Nucleus accumbens (tissue), 56 donors: ENCODE measurements around the gene UNC13C.
A peak's percentile ranks its signal among the peaks of the same experiment; 100 is the strongest.

Experiments used
- DNase-seq, 56 donors: peaks; one replicate each; lab custom pipeline; 2025; lab: John Stamatoyannopoulos, UW

UNC13C gene

DNA sequence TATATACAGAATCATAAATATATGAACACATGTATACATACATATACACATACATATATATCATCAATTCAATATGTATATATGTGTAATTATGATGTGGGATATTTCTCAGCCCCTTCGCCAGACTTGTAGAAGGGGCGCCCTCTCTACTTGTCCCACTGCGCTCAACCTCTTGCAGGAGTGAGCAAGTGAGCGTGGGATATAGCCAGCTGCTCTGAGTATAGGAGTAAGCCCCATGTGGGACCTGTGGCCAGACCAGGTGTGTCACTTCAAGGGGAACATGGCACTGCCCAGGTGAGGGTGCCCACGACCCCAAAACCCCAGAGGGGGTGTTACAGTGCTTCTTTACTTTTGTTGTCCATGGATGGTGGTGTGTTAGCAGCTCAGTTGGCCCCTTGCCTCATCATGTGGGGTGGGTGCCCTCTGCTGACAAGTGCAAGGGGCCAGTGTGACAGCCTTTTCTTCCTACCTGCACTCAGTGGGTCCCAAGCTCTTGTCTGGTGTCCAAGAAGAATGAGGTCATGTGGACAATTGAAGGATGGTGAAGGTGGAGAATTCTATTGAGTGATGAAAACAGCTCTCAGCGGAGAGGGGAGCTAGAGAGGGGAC lies 304.1 kb downstream of the UNC13C start:
- no peak for DNase-seq

DNA sequence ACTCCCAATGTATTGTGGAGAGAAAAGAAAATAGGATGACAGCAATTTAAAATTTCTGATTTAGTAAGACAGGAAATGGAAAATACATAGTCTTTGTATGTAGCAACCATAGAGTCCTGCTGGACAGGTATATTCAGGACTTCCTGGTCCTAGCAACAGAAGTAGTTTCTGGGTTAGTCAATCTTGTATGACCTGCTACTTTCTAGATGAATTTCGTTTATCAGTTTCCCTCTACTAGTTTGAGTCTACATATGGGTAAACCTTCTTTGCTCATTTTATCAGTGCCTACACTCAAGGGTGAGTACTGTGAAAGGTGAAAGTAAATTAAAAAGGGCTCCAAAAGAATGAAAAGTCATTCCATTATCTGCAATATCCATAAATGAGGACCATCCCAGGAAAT lies 309.8 kb downstream of the UNC13C start:
- no peak for DNase-seq

DNA sequence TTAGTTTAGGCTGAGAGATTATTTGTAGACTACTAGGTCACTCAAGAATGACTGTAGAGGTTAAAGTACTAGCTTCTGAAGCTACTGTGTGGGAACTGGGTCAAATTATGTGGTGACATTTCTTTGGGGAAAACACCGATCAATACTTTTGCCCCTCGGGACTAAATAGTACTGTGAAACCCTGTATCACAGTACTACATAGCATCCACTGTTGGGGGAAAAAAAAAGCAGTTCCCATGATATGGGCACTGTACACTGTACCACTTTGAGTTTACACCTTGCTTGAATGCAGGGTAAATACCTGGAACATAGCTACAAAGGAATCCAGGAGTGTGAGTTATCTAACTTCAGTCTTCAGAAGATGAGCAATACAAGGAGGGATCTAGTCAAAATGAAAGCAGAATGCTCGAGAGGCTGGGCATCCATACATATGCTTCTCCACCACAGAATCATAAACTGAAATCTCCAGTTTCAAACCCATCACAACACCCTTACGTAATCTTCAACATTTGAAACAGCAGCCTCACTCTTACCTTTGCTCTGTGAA lies 311.4 kb downstream of the UNC13C start:
- no peak for DNase-seq

DNA sequence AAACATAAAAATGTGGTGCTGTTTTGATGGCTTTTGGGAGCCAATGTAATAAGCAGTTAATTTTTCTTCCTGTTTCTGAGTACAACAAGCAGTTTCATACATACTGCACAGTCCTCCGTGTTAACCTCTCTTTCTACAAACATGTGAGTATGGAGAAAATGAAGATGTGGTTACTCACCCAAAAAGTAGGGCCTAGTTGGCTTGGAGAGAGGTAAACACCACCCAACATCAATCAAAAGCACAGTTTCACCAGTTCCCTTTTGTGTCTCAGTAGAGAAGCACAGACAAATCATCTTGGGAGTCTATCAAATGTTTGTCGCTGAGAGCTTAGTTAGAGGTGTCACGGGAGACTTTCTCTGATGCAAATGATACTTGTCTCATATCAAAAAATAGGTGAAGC lies 320.2 kb downstream of the UNC13C start:
- DNase-seq = no peak

DNA sequence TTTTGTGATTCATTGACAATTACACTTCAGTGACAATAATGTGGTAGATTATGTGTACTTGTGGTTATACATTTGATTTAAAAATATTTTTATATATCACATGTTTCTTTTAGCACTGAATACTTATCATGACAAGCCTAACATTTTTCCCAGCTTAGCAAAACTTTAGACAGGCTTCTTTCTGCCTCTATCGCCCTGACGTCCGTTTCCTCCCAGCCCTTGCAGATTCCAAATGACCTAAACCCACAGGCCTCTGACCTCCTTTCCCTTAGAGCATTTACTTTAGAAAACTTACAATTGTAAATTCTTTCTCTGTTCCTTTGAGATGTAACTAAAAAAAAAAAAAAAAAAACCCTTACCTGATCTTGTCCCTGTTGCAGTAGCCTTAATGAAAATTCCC lies 326.1 kb downstream of the UNC13C start:
- no peak for DNase-seq

DNA sequence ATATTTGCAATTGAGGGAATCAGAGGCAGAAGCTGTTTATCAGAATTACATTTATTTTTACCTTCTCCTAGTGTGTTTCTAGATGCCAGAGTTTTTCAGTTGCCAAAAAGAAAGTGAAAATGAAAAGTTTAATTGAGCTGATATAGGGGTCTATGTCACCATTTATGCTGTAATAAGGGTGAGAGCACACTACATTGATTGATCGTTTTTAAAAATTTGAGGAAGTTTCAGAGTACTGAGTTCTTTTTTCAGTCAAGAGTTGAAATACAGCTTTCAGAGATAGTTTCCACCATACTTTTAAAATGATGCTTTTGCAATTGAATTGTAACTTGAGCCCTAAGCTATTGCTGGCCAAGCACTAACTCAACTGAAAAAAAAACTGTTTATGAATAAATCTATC lies 326.9 kb downstream of the UNC13C start:
- no peak for DNase-seq

DNA sequence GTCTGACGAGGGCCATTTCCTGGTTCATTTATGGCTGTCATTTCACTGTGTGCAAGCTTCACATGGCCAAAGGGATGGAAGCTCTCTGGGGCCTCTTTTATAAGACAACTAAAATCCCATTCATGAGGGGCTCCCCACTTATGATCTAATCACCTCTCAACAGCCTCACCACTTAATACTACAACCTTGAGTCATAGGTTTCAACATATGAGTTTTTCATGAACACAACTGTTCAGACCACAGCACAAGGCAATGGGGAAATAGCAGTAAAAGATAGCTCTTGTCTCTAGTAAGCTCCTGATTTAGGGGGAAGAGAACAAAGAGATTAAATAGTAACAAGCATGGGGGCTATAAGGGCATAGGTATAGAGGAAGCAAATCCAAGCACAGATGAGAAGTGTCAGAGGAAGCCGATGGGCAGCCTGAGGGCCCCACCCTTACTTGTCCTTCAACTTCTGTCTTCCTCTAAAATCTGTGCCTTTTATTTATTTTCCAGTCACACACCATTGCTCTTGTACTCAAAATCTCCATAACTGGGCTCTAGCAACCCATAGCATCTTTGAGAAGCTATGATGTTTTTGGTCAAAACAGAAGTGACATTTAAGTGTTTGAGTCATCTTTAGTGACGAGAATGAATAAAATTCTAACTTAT lies 329.1 kb downstream of the UNC13C start:
- DNase-seq = no peak

DNA sequence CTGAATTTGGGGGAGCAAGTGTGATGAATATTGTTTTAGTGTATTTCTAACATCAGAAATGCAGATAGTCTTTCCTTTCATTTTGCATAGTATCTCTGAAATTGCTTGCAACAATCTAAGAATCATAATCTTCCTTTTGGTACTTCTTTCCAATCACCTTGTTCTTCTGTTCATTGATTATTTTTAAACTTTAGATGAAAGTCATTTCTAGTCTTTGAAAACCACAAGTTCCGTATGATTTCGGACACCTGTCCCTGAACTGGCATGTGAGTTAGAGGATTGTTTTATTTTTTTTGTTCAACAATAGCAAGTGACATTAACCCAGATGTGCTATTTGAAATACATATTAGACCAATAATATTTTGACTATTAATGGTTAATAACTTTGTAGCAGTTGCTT lies 329.7 kb downstream of the UNC13C start:
- DNase-seq = no peak

DNA sequence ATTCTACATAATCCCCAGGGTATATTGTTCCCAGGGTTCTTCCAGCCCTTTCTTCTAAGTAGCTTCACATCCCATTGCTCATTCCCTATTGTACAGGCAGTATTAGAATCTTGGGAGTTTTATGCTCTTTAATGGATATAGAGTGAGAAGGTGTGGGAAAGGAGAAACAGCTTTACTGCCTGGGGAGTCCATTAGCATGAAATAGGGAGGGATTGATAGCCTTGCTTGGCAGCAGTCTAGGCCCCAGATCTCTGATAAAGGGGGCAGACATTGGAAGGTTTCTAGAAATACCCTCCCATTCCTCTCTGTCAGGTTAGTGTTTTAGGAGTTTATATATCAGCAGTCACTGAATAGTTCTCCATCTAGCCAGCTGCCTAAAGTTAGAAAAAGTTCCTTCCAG lies 334.3 kb downstream of the UNC13C start:
- DNase-seq = no peak

DNA sequence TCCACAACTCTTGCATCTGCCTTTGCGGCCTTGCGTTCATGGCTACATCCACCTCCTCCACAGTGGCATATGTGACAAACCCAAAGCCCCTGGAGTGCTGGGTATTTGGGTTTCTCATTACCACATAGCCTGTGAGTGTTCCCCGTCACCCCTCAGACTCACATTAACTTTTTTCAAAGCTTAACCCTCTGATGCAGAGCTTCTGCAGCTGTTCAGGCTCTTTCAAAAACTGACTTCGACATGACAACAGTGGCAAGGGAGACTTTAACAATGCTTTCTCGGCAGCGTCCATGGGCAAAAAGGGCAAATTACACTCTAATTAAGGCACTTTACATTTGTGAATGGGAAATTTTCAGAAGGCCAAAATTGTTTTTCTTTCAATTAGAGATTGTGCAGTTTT lies 343.2 kb downstream of the UNC13C start:
- DNase-seq = no peak

DNA sequence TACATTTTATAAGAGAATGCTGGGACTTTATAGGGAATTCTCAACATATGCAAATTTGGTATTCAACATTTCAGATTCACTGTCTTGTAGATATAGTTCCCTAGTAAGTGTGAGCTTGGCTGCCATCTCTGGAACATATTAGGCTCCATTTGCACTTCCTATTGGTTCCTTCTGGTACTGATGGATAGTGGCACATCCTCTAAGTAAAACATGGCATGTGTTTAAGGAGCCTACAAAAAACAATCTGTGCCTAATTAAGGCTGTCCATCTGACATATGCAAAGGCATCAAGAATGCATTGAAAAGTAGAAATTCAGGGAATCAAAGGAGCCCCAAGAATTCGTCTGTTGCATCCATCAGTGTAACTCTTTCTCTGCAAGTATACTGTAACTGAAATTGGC lies 344.1 kb downstream of the UNC13C start:
- no peak for DNase-seq

DNA sequence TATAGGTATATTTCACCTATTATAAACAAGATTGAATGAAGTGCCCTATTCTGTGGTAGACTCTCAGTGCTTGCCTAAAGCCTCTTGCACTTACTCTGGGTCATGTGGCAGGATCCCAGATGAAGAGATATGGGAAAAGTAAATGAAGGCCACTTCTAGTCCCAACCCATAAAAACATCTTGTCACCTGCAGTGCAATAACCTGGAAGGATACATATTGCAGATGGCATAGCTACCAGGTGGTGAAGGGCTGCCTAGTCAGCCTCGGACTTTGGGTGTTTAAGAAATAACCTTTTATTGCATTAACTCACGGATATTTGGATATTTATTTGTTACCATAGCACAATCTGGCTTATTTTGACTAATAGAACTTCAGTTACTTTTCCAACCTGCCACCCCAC lies 367.1 kb downstream of the UNC13C start:
- DNase-seq = no peak

DNA sequence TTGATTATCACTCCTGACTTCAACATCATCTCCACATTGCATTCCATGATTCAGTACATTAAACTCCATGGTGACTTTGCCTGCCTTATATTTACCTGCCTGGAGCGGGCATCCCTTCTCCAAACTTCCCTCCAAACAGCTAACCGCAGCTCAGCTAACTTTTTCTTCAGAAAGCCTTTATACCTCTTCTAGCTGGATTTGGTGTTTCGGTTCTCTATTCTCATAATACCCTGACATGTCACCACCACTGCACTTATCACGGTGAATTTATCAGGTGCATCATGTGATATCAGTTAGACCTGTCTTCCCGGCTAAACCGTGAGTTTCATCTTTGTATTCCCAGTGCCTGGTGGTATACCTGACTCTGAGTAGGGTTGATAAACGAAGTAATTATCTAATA lies 367.6 kb downstream of the UNC13C start:
- DNase-seq = no peak

DNA sequence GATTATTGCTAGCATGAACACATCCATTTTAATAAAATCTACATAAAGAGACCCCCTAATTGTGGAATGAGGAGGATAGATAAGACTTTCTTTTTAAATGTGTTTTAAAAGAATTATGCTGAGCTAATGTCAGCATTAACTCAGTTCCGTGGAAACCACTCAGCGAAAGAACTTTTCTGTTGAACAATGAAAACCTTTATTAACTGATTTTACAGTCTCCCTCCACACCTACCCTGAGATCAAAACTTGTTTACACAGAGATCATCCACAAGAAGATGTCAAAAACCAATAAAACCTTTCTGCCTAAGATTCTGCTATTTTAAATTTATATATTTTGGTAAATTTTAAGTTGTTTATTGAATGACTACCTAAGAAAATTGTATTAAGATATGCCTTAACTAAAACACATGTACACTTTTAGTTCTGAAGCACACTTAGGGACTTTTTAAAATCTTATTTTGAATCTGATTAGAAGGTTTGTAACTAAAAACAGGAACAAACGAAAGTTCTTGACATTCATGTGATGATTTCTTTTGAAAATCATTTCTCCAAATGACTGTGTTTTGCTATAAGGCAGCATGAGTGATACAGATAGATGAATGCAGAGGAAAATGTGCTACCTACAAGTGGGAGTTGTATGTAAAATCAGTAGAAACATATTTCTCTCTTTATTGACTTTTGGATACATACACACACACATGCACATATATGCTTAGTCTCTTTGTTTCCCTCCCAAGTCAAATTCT lies 369.0 kb downstream of the UNC13C start:
- DNase-seq = no peak

DNA sequence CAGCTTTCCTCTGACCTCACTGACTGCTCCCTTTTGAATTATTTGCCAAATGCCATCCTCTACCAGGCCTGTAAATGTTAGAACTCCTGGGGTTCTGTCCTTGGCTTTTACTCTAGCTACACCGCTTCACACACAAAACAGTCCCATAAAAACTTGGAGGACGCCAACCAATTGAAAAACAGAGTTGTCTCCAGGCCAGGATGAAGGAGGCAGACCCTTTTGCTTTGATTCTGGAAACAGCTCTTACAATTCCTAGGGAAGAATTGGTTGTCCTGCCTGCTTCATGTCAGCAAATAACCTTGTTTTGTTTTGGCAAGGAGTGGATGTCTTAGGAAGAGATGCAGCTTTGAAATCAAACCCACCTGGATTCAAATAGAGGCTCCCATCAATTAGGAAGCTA lies 375.5 kb downstream of the UNC13C start:
- no peak for DNase-seq

DNA sequence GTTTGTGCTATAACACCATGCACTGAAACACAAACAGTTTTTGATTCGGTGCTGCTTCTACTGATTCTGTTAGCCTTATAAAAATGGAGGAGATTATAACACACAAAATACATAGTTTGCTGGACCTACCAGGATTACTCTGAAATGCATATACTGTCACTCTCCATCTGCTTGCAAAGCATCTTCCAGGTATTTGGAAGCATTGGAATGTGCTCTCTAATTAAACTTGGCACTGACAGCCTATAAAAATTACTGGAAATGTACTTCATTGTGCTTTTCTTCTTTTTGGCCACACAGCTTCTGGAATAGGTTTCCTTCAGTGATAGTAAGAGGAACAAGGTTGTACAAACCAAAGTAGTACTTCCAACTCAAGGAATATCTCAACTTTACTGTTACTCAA lies 376.1 kb downstream of the UNC13C start:
- no peak for DNase-seq

DNA sequence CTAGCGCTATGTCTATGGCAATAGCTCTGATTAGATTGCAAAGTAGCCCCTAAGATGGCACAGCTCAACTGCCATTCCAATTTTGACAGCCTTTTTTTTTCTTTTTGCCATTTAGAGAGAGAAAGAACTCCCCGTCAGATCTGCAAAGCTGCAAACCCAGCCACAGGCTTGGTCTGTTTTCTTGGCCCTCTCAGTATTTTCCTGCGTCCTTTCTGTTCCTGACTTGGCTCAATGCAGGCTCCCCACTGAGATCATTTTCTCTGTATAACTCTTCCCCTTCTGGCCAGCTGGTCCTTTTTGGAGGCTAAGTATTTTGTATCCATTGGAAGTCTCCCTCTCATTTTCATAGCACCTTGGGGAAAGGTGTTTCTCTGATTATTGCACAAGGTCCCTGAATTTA lies 386.7 kb downstream of the UNC13C start:
- DNase-seq = no peak

DNA sequence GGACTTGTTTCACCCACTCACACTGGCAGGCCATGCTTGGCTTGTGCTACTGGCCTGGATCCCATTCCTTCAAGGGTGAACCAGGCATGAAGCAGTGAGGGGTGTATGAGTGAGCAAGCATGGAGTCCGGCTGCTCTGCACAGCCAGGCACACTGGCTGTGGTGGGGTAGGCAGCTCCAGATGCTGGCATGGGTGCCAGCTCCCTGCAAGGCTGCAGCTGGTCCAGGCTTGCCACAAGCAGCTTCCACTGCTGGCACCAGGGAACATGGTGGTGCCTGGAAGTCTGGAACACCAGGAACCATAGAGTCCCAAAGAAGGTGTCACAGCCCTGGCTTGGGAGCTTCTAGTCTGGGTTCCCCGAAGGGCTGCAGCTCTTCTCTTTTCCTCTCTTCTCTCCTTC lies 395.1 kb downstream of the UNC13C start:
- DNase-seq = no peak

DNA sequence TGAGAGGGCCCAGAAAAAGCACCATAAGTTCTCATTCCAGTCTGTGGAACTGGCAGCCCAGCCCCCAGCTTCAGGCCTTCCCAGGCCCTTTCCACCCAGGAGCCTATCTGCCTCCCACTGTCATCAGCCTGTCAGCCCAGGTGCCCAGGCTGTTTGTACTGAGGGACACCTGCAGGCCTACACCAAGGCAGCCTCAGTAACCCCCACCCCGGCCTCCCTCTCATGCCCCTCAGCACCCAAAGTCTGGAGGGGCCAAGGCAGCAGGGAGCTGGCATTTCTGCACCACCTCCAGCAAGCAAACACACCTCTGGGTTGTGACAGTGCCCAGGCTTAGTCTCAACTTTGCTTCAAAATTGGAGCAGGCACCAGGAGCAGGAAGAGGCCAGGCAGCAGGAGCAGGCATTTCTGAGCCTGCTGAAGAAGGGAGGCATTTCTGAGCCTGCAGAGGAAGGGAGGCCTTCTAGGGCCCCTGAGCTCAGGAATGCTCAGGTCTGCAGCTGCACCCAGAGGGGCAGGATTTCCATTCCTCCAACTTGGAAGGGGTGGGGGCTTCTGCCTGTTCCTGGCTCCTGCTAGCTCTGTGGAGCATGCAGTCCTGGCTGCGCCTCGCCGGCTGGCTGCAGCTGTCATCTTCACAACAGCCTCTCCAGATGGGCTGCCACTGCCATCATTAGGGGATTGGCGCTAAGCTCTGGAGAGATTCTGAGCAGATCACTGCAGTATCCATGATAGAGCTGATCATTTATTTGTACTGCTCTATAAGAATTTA lies 396.1 kb downstream of the UNC13C start:
- peak in 1 of 56 donors; percentile 0 for DNase-seq

DNA sequence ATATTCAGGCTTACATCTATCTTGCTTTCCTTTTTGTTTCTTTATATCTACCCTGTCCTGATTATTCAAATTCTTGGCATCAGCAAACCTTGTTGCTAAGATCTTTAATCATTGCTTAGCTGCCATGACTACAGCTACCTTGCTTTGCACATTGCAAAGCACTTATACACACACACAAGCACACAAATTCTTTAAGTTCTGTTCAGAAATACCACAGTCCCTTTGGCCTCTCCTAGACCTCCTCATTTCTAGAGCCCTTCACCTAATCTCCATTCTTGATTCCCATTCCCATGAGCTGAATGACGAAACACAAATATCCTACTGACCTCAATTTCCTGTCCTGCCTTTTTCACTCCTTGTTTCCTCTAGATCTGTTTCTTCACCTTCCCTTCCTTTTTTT lies 409.6 kb downstream of the UNC13C start:
- no peak for DNase-seq

DNA sequence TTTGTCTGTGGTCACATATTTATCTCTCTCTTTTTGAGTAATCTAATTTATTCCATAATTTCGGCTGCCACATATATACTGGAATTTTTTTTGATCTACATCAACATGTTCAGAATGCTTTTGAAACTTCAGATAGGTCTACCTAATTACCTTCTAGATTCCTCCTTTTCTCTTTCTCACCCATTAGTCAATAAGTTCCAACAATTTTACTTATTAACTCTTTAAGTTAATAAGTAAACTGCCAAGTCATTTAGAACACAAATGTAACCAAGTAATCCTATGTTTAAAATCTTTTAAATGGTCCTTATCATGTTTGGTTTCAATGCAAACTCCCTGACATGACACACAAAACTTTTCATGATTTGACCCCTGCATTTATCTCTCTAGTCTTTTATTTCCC lies 410.5 kb downstream of the UNC13C start:
- DNase-seq = no peak
